Measurements from ENCODE around the gene CACNA2D2.

The CACNA2D2 gene

DNA sequence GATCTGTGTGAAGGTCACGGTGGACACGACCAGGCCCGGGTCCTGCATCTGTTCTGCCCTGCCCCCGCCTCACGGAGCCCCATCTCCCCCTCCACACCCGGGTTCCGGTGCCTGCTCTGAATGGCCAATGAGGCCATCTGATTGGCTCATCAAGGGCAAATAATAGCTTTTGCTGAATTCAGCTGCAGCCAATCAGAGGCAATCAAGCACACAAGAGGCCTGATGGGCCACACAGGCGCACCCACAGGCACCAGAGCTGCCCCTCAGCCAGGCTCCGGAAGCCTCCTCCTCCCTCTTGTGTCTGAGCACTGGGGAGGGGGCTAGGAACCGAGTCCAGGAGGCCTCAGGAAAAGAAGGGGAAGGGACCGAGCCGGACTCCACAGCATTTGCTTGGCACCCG is 49.5 kb downstream of the CACNA2D2 start:
- no peak for TF ChIP-seq CTCF (conservative IDR thresholded peaks at IDR 0.05; ENCODE audit: low read depth, low read length)
- no peak for DNase-seq (ENCODE audit: low read depth)
- no peak overlapping the region for H3K4me3 ChIP-seq (ENCODE audit: low read depth, low read length)

DNA sequence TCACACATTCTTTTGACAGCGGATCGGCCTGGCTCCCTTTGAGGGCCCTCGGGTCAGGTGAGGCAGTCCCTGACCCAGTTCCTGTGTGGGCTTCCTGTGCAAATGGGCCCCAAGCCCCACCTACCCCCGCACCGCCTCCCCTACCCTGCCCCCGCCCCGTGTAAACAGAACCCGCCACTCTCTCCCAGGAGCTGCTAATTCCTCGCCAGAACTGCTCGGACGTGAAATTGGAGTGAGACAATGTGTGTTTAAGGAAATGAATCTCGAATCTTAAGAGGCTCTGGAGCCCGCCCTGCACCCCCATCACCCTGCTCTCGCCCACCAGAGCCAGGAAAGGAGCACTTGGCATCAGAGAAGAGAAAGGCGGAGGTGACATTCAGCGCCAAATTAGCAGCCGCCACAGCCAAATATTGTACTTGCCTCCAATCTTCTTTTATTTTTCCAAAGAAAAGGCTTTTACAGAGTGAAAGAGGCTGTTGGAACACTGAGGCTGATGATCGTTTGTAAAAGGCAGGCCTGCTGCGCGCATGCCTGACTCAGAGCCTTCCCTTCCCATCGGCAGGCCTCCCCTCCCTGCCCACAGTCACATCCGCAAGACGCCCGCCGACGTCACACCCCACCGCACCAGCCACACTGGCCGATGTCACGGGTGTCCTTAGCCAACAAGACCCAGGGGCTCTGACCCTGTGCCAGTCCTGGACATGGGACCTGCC is 53.1 kb downstream of the CACNA2D2 start:
- no peak overlapping the region for H3K4me3 ChIP-seq (ENCODE audit: low read depth, low read length)
- DNase-seq (ENCODE audit: low read depth) = peak; percentile 33

DNA sequence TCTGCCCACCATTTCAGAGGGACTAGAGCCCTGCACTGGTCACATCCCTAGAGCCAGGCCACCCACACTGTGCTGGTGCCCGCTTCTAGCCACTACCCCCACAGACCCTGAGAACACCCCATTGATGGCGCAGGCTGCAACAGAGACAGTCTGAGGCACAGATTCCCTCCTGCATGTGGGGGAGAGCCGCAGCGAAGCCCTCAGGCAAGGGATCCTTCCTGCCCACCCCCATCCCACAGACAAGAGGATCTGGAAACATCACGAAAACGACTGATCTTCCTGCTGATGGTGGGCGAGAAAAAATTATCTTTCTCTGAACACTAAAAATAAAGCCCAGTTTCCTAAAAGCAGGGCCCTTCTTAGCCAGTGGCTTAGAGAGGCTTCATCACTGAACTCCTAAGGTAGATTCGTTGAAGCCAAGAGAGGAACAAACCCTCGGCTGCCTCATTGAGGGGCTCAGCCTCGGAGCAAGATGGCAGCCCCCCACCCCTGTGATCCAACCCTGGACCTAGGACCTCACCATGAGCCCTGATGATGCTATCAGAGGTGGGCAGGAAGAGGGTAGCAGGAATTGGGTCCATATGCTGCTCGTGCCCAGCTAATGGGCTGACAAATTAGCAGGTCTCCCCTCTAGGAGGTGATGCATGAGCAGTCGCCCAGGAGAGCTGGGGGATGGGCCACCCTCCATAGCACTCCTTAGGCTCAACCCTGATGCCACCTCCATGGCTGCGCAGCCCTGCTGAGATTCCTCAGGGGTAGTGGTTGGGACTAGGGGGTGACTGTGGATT is 54.5 kb downstream of the CACNA2D2 start:
- no peak overlapping the region for H3K4me3 ChIP-seq (ENCODE audit: low read depth, low read length)
- TF ChIP-seq CTCF (conservative IDR thresholded peaks at IDR 0.05; ENCODE audit: low read depth, low read length) = no peak
- DNase-seq (ENCODE audit: low read depth) = no peak

More for the DNA sequence above, 53.1 kb downstream of the CACNA2D2 start:
- TF ChIP-seq CTCF (conservative IDR thresholded peaks at IDR 0.05; ENCODE audit: low read depth, low read length) = no peak

DNA sequence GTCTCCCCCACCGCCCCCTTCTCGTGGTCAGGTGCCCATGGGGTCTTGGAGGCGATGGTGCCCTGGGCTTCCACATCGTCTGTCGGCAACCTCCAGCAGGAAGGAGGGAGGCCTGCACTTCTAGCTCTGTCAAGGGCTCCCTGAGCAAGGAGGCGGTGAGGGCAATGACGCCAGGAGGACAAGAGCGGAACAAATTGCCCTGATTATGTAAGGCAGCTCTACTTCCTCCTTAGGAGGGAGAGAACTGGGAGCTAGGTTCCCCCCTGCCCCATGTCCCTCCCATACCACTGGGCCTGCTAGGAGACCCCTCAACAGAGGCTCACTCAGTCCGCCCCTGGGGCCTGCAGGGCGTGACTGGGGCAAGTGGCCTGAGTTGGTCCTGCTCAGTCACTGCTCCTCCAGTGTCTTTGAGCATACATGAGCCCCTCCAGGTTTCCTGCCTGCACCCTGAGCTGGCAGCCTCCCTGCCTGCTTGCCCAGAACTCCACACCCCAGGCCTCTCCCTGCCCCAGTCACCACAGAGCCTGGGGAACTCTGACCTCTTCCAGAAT is 56.1 kb downstream of the CACNA2D2 start:
- no peak for TF ChIP-seq CTCF (conservative IDR thresholded peaks at IDR 0.05; ENCODE audit: low read depth, low read length)
- no peak overlapping the region for H3K4me3 ChIP-seq (ENCODE audit: low read depth, low read length)
- no peak for DNase-seq (ENCODE audit: low read depth)

- DNase-seq (ENCODE audit: low read depth) = no peak
- no peak for TF ChIP-seq CTCF (conservative IDR thresholded peaks at IDR 0.05; ENCODE audit: low read depth, low read length)
- H3K4me3 ChIP-seq (ENCODE audit: low read depth, low read length) = no peak overlapping the region
These were observed 57.5 kb downstream of the CACNA2D2 start for GRCh38 chr3:50445919-50446318.

GRCh38 chr3:50444782-50445181 is 58.7 kb downstream of the CACNA2D2 start:
- no peak for DNase-seq (ENCODE audit: low read depth)
- TF ChIP-seq CTCF (conservative IDR thresholded peaks at IDR 0.05; ENCODE audit: low read depth, low read length) = no peak
- H3K4me3 ChIP-seq (ENCODE audit: low read depth, low read length) = no peak overlapping the region

Data from choroid plexus epithelial cell (primary cell).